Activated T-helper 17 cell treated with anti-CD3 and anti-CD28 coated beads, Interleukin-2, amount 50 U/mL, for 72 hours (primary cell): ENCODE results near the gene CAMKV. TPM values are rescaled to one million over a fixed set of nuclear protein-coding genes. Genes with fewer than 3 reads are reported as not detected.
"Not testable (repeated sequence)": the region's sequence is repeated elsewhere in the genome, so short reads cannot be mapped to it uniquely, and the experiment has no call there.

Experiments
- ATAC-seq: fragments of 150-1000 bp; cut with Tn5 transposase; replicated peaks from 2 replicates; pipeline ENCODE4 v1.10.0; 2021; ENCODE audit warnings: mild to moderate bottlenecking, moderate library complexity
- H3K27ac Mint-ChIP-seq: one replicate; pipeline ENCODE4 v1.8.0; 2022; ENCODE audit warnings: mixed read lengths
- H3K27me3 Mint-ChIP-seq: one replicate; pipeline ENCODE4 v1.8.0; 2022; ENCODE audit warnings: mixed read lengths
- H3K36me3 Mint-ChIP-seq: one replicate; pipeline ENCODE4 v1.8.0; 2022; ENCODE audit warnings: low read depth, mild to moderate bottlenecking, mixed read lengths
- H3K4me1 Mint-ChIP-seq: one replicate; pipeline ENCODE4 v1.8.0; 2022; ENCODE audit warnings: mixed read lengths
- H3K4me3 Mint-ChIP-seq: one replicate; pipeline ENCODE4 v1.8.0; 2022; ENCODE audit warnings: mild to moderate bottlenecking, mixed read lengths
- H3K9me3 Mint-ChIP-seq: one replicate; pipeline ENCODE4 v1.8.0; 2022; ENCODE audit warnings: mixed read lengths
- total RNA-seq, 2 donors: library from RNA; stranded (reverse); gene quantifications; one replicate each; pipeline ENCODE4 v1.2.3, GENCODE V29; 2022

The CAMKV gene
- total RNA-seq, 2 donors from 2014 or later: 0.15 to 0.34 TPM

DNA sequence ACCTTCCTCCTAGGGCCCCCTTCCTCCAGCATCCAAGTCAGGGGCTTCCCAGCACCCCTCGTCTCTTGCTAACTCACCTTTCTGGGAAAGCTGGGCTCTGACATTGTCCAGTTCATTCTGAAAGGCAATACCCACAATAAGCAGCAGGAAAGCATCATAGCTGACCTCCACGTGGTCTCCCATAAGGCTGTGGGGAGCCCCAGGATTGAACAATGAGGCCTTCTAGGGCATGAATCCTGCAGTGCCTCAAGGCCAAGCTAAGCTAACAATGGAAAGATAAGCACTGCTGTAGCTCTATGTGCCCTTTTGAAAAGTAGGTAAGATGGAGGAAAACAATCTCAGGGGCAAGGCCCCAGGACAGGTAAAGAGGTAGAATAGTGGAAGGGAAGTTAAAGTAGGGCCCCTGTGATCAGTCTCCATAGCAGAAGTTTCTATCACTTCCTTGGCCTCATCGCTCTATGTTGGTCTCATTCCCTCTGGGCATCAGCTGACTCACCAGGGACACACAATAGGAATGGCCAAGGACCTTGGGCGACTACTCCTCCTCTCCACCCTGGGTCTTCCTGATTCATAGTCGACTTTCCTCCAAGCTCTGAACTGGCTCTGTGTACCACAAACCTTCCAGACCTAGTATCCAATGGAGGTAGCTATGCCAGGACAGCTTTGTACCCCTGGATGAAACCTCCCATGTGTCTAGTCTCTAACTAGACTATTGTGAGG is 25.1 kb downstream of the CAMKV start:
- Mint-ChIP-seq H3K36me3 (peaks cover 5% of the 10 kb centered on the region), H3K9me3 (no peaks in the 10 kb centered on the region), H3K4me1 (no peaks in the 10 kb centered on the region), H3K4me3 (no peak overlapping the region), H3K27ac (no peak overlapping the region), H3K27me3 (no peaks in the 10 kb centered on the region)
- no peak for ATAC-seq

DNA sequence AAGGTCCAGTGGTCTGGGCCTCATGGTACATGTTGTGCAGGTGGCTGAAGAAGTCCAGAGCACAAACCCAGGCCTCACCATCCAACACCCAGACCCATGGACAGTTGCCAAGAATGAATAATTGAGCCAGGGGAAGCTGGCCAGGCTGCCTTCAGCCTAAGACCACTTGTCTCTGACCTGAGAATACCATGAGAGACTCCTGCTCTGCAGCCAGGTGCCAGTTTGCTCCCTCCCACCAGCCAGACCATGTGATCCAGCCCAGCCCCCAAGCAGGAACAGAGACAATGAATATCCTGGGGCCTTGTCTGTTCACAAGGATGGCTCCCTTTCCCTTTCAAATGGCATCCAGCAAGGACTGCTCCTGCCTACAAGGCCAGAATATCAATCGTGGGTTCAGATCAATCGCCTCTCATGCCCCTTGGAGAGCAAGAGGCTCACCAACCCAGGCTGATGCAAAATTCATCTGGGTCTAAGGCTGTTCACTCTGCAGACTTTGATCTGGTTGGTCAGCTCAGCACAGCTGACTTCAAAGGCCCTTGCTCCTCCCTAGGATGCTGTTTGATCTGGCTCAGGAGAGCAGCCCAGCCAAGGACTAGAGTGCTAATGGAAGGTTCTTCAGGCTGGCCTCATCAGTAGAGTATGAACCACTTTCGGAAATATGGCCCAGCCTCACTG is 26.7 kb downstream of the CAMKV start:
- Mint-ChIP-seq H3K36me3 (peaks cover 5% of the 10 kb centered on the region), H3K27me3 (no peaks in the 10 kb centered on the region), H3K4me3 (no peak overlapping the region), H3K4me1 (peaks cover 5% of the 10 kb centered on the region), H3K9me3 (no peaks in the 10 kb centered on the region), H3K27ac (peak overlapping the region; percentile 43)
- ATAC-seq: no peak

DNA sequence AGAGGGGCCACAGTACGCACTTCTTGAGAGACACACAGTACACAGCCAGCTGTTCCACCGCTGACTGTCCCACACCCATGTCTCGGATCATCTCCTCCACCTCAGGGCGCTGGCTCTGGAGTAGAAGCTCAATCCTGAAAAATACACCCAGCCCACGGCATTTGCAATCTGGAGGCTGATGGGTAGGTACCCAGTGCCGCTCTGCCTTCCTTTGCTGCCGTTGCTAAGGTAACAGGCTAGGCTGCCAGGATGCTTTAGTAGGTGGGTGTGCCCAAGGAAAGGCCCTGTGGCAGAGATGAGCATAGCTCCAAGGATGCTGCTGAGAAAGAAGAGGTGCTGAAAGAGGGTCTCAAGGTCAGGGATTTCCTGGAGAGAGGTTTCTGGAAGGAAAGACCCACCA is 27.9 kb downstream of the CAMKV start:
- H3K4me1 Mint-ChIP-seq: peaks cover 5% of the 10 kb centered on the region
- H3K27me3 Mint-ChIP-seq: no peaks in the 10 kb centered on the region
- no peaks in the 10 kb centered on the region for H3K36me3 Mint-ChIP-seq
- H3K27ac Mint-ChIP-seq: no peak overlapping the region
- ATAC-seq: no peak
- no peaks in the 10 kb centered on the region for H3K9me3 Mint-ChIP-seq
- no peak overlapping the region for H3K4me3 Mint-ChIP-seq

DNA sequence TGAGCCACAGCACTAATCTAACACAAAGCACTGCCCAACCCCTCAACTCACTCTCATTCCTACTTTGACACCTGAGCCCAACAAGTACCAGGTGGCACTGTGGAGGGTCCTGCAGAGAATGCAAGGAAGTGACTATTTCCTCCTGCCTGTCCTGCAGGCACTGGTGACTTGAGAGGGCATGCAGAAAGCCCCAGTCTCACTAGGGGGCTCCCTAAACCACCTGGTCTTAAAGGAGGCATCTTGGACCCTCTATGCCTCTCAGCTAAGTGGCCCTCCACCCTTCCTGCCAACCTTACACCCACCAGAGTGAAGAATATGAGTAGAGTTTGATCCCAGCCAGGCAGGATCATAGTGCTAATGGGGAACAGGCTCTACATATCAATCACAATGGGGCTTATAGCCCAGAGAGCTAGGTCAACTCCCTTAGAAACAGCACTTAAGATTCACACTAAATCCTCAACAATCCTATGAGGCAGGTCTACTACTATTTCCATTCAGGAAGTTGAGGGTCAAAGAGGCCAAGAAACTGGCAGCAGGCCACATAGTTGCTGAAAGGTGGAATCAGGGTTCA is 28.5 kb downstream of the CAMKV start:
- Mint-ChIP-seq H3K27ac (no peak overlapping the region), H3K9me3 (no peaks in the 10 kb centered on the region), H3K27me3 (no peaks in the 10 kb centered on the region), H3K36me3 (no peaks in the 10 kb centered on the region), H3K4me3 (no peak overlapping the region), H3K4me1 (peaks cover 5% of the 10 kb centered on the region)
- no peak for ATAC-seq

DNA sequence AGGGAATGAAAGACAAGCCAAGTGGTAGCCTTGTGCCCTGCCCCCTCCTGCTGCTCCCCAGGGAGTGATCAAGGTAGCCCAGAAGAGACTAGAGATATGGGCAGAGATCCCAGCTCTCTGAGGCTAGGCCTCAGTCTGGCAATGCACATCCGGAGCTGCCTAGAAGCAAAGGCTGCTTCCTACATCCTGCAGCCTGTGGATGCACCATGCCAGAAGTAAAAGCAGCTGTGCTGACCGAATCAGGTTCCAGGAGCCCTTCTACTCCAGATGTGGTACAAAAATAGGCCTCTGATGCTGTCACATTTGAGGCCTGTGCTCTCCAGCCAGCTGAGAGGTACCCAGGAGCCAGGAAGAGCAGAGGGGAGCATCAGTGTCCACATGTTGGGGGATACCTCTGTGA is 29.3 kb downstream of the CAMKV start:
- H3K27ac Mint-ChIP-seq: no peak overlapping the region
- no peaks in the 10 kb centered on the region for H3K36me3 Mint-ChIP-seq
- no peaks in the 10 kb centered on the region for H3K9me3 Mint-ChIP-seq
- H3K27me3 Mint-ChIP-seq: no peaks in the 10 kb centered on the region
- peaks cover 5% of the 10 kb centered on the region for H3K4me1 Mint-ChIP-seq
- no peak overlapping the region for H3K4me3 Mint-ChIP-seq
- ATAC-seq: no peak

DNA sequence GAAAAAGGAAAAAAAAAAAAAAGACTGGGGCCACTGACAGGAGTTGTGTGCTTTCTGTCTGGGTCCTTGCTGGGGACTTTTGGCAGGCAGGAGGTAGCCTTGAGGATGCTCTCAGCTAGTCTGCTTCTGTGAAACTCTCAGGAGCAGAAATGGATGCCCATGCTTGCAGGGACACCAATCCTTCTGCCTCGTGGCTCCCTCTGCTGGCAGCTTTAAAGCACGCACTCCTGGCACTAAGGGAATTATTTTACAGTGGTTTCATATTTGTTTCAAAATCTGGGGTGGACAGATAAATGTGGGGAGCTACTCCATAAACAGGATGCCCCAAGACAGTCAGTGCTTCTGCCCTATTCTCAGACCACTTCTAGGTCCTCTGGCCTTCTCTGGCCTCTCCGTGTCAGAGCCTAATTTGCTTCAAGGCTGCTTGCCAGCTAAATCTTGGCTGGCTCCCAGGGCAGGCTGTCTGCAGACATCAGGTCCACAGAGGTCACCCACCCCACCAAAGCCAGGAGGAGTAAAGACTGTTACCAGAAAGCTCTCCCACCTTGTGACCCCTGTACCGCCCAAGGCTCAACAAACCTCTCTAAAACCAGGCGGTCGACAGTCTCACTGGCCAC is 30.4 kb downstream of the CAMKV start:
- peak; percentile 85 for ATAC-seq
- H3K4me3 Mint-ChIP-seq: no peak overlapping the region
- H3K4me1 Mint-ChIP-seq: peaks cover 5% of the 10 kb centered on the region
- H3K27me3 Mint-ChIP-seq: no peaks in the 10 kb centered on the region
- H3K27ac Mint-ChIP-seq: no peak overlapping the region
- H3K9me3 Mint-ChIP-seq: no peaks in the 10 kb centered on the region
- H3K36me3 Mint-ChIP-seq: no peaks in the 10 kb centered on the region

DNA sequence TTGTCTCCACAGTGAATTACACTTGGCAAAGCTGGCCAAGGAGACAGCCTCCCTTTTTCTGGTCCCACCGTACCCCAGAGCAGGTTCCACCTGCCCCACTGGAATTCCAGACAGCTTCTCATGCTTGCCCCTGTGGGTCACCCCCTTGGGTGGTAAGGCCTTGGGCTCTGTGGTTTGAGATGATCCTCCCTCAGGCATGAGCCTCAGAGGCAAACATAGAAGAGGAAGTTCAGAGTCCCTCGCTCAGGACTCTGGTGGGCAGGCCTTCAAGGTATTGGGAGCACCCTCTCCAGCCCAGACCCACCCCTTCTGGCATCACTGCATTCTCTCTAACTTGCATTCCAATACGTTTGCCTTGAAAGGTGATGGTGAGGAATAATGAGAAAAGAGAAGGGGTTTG is 38.4 kb downstream of the CAMKV start:
- Mint-ChIP-seq H3K27ac (no peak overlapping the region), H3K9me3 (no peaks in the 10 kb centered on the region), H3K27me3 (no peaks in the 10 kb centered on the region), H3K36me3 (peaks cover 7% of the 10 kb centered on the region), H3K4me3 (no peak overlapping the region), H3K4me1 (no peaks in the 10 kb centered on the region)
- no peak for ATAC-seq

DNA sequence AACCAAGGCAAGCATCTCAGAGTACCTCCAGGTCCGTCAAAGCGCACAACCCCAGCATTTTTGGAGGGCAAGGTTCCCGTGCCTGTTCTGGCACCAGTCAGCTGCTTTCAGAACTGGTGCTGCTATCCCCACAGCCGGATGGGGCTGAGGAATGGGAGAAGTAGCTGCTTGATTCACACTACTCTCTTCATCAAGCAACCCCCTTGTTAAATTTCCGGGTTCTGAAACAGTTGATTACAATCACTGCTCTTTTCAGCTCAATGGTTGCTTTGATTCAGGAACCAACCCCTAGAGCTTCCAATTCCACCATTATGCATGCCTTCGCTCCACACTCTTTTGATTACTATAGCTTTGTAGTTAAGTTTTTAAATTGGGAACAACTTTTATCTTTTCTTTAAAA is 43.7 kb downstream of the CAMKV start:
- no peak overlapping the region for H3K27ac Mint-ChIP-seq
- H3K4me3 Mint-ChIP-seq: no peak overlapping the region
- no peaks in the 10 kb centered on the region for H3K9me3 Mint-ChIP-seq

DNA sequence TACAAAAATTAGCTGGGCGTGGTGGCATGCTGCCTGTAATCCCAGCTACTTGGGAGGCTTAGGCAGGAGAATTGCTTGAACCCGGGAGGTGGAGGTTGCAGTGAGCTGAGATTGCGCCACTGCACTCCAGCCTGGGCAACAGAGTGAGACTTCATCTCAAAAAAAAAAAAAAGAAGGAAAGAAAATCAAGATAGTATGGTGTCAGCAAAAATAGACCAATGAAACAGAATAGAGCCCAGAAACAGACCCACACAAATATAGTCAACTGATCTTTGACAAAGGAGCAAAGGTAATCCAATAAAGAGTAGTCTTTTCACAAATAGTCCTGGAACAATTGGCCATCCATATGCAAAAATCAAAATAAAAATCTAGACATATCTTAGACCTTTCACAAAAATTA is 46.6 kb downstream of the CAMKV start:
- ATAC-seq, H3K4me1 Mint-ChIP-seq, H3K4me3 Mint-ChIP-seq, H3K9me3 Mint-ChIP-seq, H3K27ac Mint-ChIP-seq, H3K36me3 Mint-ChIP-seq, H3K27me3 Mint-ChIP-seq: not testable (repeated sequence)

More for the DNA sequence above, 43.7 kb downstream of the CAMKV start:
- Mint-ChIP-seq H3K36me3 (no peaks in the 10 kb centered on the region), H3K27me3 (no peaks in the 10 kb centered on the region), H3K4me1 (no peaks in the 10 kb centered on the region)
- ATAC-seq: no peak

DNA sequence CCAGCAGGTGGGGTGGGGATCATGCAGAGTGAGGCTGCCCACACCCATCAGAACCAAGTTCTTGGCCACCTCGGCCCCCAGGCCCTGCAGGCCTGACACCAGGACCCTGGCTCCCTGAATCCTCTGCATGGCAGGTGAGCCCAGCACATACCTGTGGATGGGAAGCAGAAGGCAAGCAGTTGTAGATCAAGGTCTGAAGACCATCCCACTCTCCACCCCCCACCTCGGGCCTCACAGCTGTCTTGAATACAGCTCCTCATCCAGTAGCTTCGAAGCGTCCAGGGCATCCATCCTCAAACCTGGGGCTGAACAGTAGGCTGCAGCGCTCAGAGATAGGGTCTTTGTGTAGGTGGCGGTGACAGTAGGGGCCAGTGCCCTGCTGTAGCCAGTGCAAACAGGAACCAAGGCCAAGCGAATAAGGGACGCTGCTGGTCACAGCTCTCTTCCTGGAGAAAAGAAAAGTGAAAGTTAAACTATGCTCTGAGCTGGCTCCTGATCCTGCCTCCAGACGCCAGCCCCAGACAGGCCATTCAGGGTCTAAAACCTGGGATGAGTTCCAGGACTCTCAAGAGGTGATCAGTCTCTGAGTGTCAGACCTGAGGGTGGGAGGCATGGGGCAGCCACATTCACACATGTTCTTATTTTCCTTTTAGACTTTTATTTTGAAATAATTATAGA is 56.1 kb downstream of the CAMKV start, which contains the start of gene UBA7:
Gene UBA7, minus strand, starts transcription at position 457 of the 678 bp plus-strand sequence. Its CDS starts 166 bp downstream, at position 291.
- Mint-ChIP-seq H3K4me3 (peak within 1 kb of the TSS; percentile 90), H3K4me1 (no peaks in the 10 kb centered on the region), H3K36me3 (no peaks in the 10 kb centered on the region), H3K9me3 (no peaks in the 10 kb centered on the region), H3K27me3 (no peaks in the 10 kb centered on the region), H3K27ac (peak within 1 kb of the TSS; percentile 96)
- peak; percentile 90 for ATAC-seq

DNA sequence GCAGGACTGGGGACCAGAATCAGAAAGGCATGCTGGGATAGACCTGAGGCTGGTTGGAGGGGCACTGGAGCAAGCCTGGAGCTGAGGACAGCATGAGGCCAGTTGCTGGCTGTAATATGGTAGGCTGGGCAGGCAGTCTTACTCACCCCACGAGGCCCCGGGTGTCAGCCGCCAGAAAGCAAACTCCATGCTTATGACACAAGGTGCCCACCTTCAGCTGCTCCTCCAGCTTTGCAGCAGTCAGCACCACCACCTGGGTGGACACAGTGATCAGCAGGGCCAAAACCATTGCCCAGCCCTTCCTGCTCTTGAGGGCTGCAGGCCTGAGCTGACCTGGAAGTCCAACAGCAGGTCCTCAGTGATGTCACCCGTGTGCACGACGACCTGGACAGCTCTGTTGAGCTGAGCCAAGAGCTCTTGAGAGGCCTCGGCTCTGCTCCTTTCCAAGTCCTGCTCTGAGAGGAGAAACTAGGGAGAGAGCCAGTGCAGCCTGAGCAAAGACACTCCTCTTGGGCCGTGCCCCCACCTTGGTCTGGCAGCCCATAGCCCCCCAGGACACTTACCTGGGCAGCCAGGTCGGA is 56.7 kb downstream of the CAMKV start:
- Mint-ChIP-seq H3K27me3 (no peaks in the 10 kb centered on the region), H3K36me3 (no peaks in the 10 kb centered on the region), H3K4me1 (peaks cover 3% of the 10 kb centered on the region), H3K9me3 (no peaks in the 10 kb centered on the region), H3K4me3 (peak overlapping the region; percentile 90), H3K27ac (peak overlapping the region; percentile 96)
- peak; percentile 9 for ATAC-seq
